Endodermal cell (in vitro differentiated cells): Measurements from ENCODE around the gene PES1. TPM values are rescaled to one million over a fixed set of nuclear protein-coding genes. Genes with fewer than 3 reads are reported as not detected.

Experiments
- DNase-seq: peaks from one replicate; pipeline ENCODE4 v3.0.0-alpha.2; 2017
- H3K27ac ChIP-seq: 2 replicates; pipeline ENCODE4 v1.5.1; 2013; ENCODE audit warnings: mild to moderate bottlenecking, low read depth, low read length, moderate library complexity
- H3K27me3 ChIP-seq: 2 replicates; pipeline ENCODE4 v1.6.1; 2013; ENCODE audit warnings: mild to moderate bottlenecking, low read length, moderate library complexity; ENCODE audit not compliant: insufficient read depth, control insufficient read depth, poor library complexity, severe bottlenecking
- H3K36me3 ChIP-seq: 2 replicates; pipeline ENCODE4 v1.7.0; 2013; ENCODE audit warnings: mild to moderate bottlenecking, low read length, moderate library complexity; ENCODE audit not compliant: control insufficient read depth, insufficient read depth
- H3K4me1 ChIP-seq: one replicate; pipeline ENCODE4 v1.7.0; 2013; ENCODE audit warnings: low read length; ENCODE audit not compliant: control insufficient read depth, insufficient read depth
- H3K4me3 ChIP-seq: 2 replicates; pipeline ENCODE4 v1.5.1; 2013; ENCODE audit warnings: mild to moderate bottlenecking, low read length, moderate library complexity
- H3K9ac ChIP-seq: 2 replicates; pipeline ENCODE4 v1.6.1; 2013; ENCODE audit warnings: mild to moderate bottlenecking, low read length, moderate library complexity; ENCODE audit not compliant: poor library complexity, severe bottlenecking; ENCODE audit errors: extremely low read depth
- H3K9me3 ChIP-seq: 2 replicates; pipeline ENCODE4 v1.6.1; 2013; ENCODE audit warnings: mild to moderate bottlenecking, low read length, moderate library complexity; ENCODE audit not compliant: control insufficient read depth
- H3K27ac Mint-ChIP-seq: 2 replicates; pipeline ENCODE4 v1.8.0; 2020; ENCODE audit warnings: mixed read lengths
- H3K27me3 Mint-ChIP-seq: 2 replicates; pipeline ENCODE4 v1.8.0; 2021; ENCODE audit warnings: mild to moderate bottlenecking, mixed read lengths; ENCODE audit not compliant: insufficient read depth
- H3K36me3 Mint-ChIP-seq: 2 replicates; pipeline ENCODE4 v1.8.0; 2020; ENCODE audit warnings: low read depth, mixed read lengths
- H3K4me1 Mint-ChIP-seq: 2 replicates; pipeline ENCODE4 v1.8.0; 2020; ENCODE audit warnings: mixed read lengths
- H3K4me3 Mint-ChIP-seq: 2 replicates; pipeline ENCODE4 v1.8.0; 2020; ENCODE audit warnings: mild to moderate bottlenecking, moderate library complexity, mixed read lengths
- H3K9me3 Mint-ChIP-seq: 2 replicates; pipeline ENCODE4 v1.8.0; 2020; ENCODE audit warnings: mild to moderate bottlenecking, mixed read lengths
- CTCF ChIP-seq: fragments of 200-600 bp; sonication (generic); conservative IDR thresholded peaks from 2 replicates; pipeline ENCODE4 v1.5.0; 2021; ENCODE audit warnings: antibody characterized with exemption, mild to moderate bottlenecking
- whole genome bisulfite sequencing, 2 experiments: methylation state at CpG; one replicate each; pipeline versions ENCODE4 v1.1.5 to v1.1.7; 2013; ENCODE audit warnings: missing lambda C conversion rate in 2 of 2, mixed read lengths in 1 of 2; ENCODE audit not compliant: insufficient coverage in 1 of 2, insufficient read length in 1 of 2; 5-methylcytosine and 5-hydroxymethylcytosine counted together
- total RNA-seq, 2 donors: library from RNA; stranded (reverse); fragmentation: NEBNext Ultra II Directional in 1 of 2; extraction: Animal tissue kit (Norgen Biotek cat#: 25700) in 1 of 2; gene quantifications; 2 replicates in 1 of 2; 3 replicates in 1 of 2; pipeline ENCODE4 v1.2.1, GENCODE V29; 2021

The PES1 gene
- total RNA-seq, 2 donors from 2014 or later: 78.7 to 90.2 TPM

- H3K36me3 ChIP-seq: peaks cover 21% of the 10 kb centered on the region
- H3K4me3 Mint-ChIP-seq: peak overlapping the region; percentile 62
- no peak overlapping the region for H3K27ac Mint-ChIP-seq
- H3K9ac ChIP-seq: no peak overlapping the region
- H3K9me3 ChIP-seq: no peaks in the 10 kb centered on the region
- DNase-seq: no peak
- no peaks in the 10 kb centered on the region for H3K4me1 ChIP-seq
- peaks cover 2% of the 10 kb centered on the region for H3K27me3 Mint-ChIP-seq
- H3K4me1 Mint-ChIP-seq: peaks cover 21% of the 10 kb centered on the region
- H3K9me3 Mint-ChIP-seq: no peaks in the 10 kb centered on the region
- TF ChIP-seq CTCF: no peak
- H3K36me3 Mint-ChIP-seq: peaks cover 20% of the 10 kb centered on the region
- 79 to 88% methylated on average over 8 to 12 of the region's 12 CpGs for WGBS, 2 experiments
- H3K27ac ChIP-seq: no peak overlapping the region
- no peaks in the 10 kb centered on the region for H3K27me3 ChIP-seq
- peak overlapping the region; percentile 89 for H3K4me3 ChIP-seq
Measured at GRCh38 chr22:30572840-30573593, 18.7 kb downstream of the PES1 start.

- no peak for TF ChIP-seq CTCF
- H3K4me3 ChIP-seq: no peak overlapping the region
- WGBS, 2 experiments: 84 to 85% methylated on average over 2 to 6 of the region's 6 CpGs
- Mint-ChIP-seq H3K27me3 (peaks cover 2% of the 10 kb centered on the region), H3K9me3 (no peaks in the 10 kb centered on the region), H3K4me3 (no peak overlapping the region), H3K4me1 (peaks cover 23% of the 10 kb centered on the region), H3K27ac (no peak overlapping the region), H3K36me3 (peaks cover 12% of the 10 kb centered on the region)
- no peak overlapping the region for H3K27ac ChIP-seq
- DNase-seq: no peak
- H3K4me1 ChIP-seq: no peaks in the 10 kb centered on the region
- no peaks in the 10 kb centered on the region for H3K9me3 ChIP-seq
- no peaks in the 10 kb centered on the region for H3K27me3 ChIP-seq
- no peak overlapping the region for H3K9ac ChIP-seq
- peaks cover 14% of the 10 kb centered on the region for H3K36me3 ChIP-seq
Measured at GRCh38 chr22:30572210-30572609, 19.5 kb downstream of the PES1 start.

- 93 to 94% methylated on average over 10 of the region's 10 CpGs for WGBS, 2 experiments
- H3K36me3 Mint-ChIP-seq: no peaks in the 10 kb centered on the region
- H3K4me1 Mint-ChIP-seq: peaks cover 21% of the 10 kb centered on the region
- no peak overlapping the region for H3K9ac ChIP-seq
- no peak overlapping the region for H3K27ac Mint-ChIP-seq
- no peak overlapping the region for H3K4me3 Mint-ChIP-seq
- H3K27me3 Mint-ChIP-seq: peaks cover 2% of the 10 kb centered on the region
- no peaks in the 10 kb centered on the region for H3K9me3 ChIP-seq
- H3K27me3 ChIP-seq: no peaks in the 10 kb centered on the region
- no peak overlapping the region for H3K27ac ChIP-seq
- H3K9me3 Mint-ChIP-seq: no peaks in the 10 kb centered on the region
- H3K4me3 ChIP-seq: no peak overlapping the region
- no peaks in the 10 kb centered on the region for H3K36me3 ChIP-seq
- DNase-seq: no peak
- TF ChIP-seq CTCF: no peak
- no peaks in the 10 kb centered on the region for H3K4me1 ChIP-seq
Measured at GRCh38 chr22:30569674-30570202, 22.0 kb downstream of the PES1 start.
